Heart right ventricle (tissue), 16 donors: ENCODE measurements around the gene IGF2R. TPM values are rescaled to one million over a fixed set of nuclear protein-coding genes. Genes with fewer than 3 reads are reported as not detected.
"Not testable (repeated sequence)": the region's sequence is repeated elsewhere in the genome, so short reads cannot be mapped to it uniquely, and the experiment has no call there.

ENCODE experiments used
- ATAC-seq, 8 donors: fragments of 200-7000 bp; cut with Tn5 transposase; one replicate each; pipeline ENCODE4 v1.9.1; 2020; ENCODE audit warnings: mild to moderate bottlenecking in 8 of 8, moderate library complexity in 8 of 8, moderate number of reproducible peaks in 1 of 8
- DNase-seq, 2 donors: peaks; one replicate each; pipeline ENCODE4 v3.0.0-alpha.2; 2020
- H3K27ac ChIP-seq, 10 donors: fragments of 200-600 bp; sonication (generic) in 2 of 10; one replicate each; pipeline versions ENCODE4 v1.5.0 to v1.8.0; 2020 to 2022; ENCODE audit warnings: mild to moderate bottlenecking in 3 of 10
- H3K27me3 ChIP-seq, 7 donors: fragments of 200-600 bp; one replicate each; pipeline ENCODE4 v1.8.0; 2021 to 2022; ENCODE audit warnings: mild to moderate bottlenecking in 2 of 7
- H3K36me3 ChIP-seq, 9 donors: fragments of 200-600 bp; sonication (generic) in 1 of 9; one replicate each; pipeline versions ENCODE4 v1.5.0 to v1.8.0; 2020 to 2022; ENCODE audit warnings: mild to moderate bottlenecking in 2 of 9
- H3K4me1 ChIP-seq, 9 donors: fragments of 200-600 bp; sonication (generic) in 1 of 9; one replicate each; pipeline versions ENCODE4 v1.5.0 to v1.8.0; 2020 to 2022; ENCODE audit warnings: mild to moderate bottlenecking in 4 of 9
- H3K4me3 ChIP-seq, 10 donors: fragments of 200-600 bp; sonication (generic) in 2 of 10; one replicate each; pipeline versions ENCODE4 v1.5.0 to v1.8.0; 2020 to 2022; ENCODE audit warnings: mild to moderate bottlenecking in 7 of 10, moderate library complexity in 2 of 10
- H3K9me3 ChIP-seq, 11 donors: fragments of 200-600 bp in 10 of 11; sonication (generic) in 2 of 11; one replicate each; pipeline versions ENCODE4 v1.5.0 to v1.8.0; 2013 to 2022; ENCODE audit warnings: mild to moderate bottlenecking in 2 of 11, control low read depth in 1 of 11, moderate library complexity in 1 of 11
- CTCF ChIP-seq, 9 donors: fragments of 200-600 bp; sonication (generic) in 2 of 9; IDR thresholded peaks; one replicate each; pipeline versions ENCODE4 v1.5.0 to v1.8.0; 2021 to 2022; ENCODE audit warnings: antibody characterized with exemption in 9 of 9, mild to moderate bottlenecking in 5 of 9, moderate library complexity in 1 of 9
- WGBS, 2 donors: extraction: QIAGEN DNeasy Blood & Tissue Kit; methylation state at CpG; one replicate each; pipeline ENCODE4 v1.1.7; 2013; ENCODE audit warnings: inconsistent platforms in 1 of 2; 5-methylcytosine and 5-hydroxymethylcytosine counted together
- intact Hi-C, 10 donors: fragments of 100-400 bp; cut with DNase I; formaldehyde crosslinking; loops; one replicate each; pipeline versions ENCODE4 v1.11.1 to v1.14.2; 2022
- polyA plus RNA-seq, 2 donors: library from polyadenylated mRNA; stranded (reverse); fragments of 200-250 nt; gene quantifications; one replicate each; pipeline ENCODE4 v1.2.3, GENCODE V29; 2013
- total RNA-seq, 10 donors: library from RNA; stranded (reverse); fragmentation: NEBNext Ultra II Directional in 3 of 10; extraction: Animal tissue kit (Norgen Biotek cat#: 25700) in 3 of 10; gene quantifications; one replicate each; pipeline versions ENCODE4 v1.2.1 to v1.2.4, GENCODE V29; 2021 to 2023
- donor health status: Arrhythmogenic right ventricular cardiomyopathy.
- donor health status: ischemic (EF 13 %, LVEDD 7.1; RV severe dilation, severe dysfunction).
- donor health status: healthy with polysubstance abuse.
- donor health status: DM: no; HTN: yes; CAD: no.
- donor health status: DM: no; HTN: no; CAD: no.
- donor health status: ischemic (EF 25% LVEDD 6.9; RV normal size, moderate dysfunction).
- donor health status: ischemic (EF 25% LVEDD 5.7; RV mildly dilated, moderate dysfunction).
- donor health status: healthy.
- donor health status: DM: yes; HTN: yes; CAD: no.
- donor health status: Ischemic cardiomyopathy.
- donor health status: ischemic (EF 35%, LVEDD 5.7; RV mildly dilated, moderate dysfunction).
- donor health status: nonischemic (EF 11% LVEDD 7.7; RV severe dilation, severe dysfunction).
- donor health status: DM: yes; HTN: yes; CAD: no.
- donor health status: PGD.
- donor health status: ischemic (EF 29% LVEDD 5.4; RV normal size, mild dysfunction).
- donor health status: nonischemic (EF 23%, LVEDD 6.1; RV moderate dilation, normal function).

The IGF2R gene
- total and polyA plus RNA-seq, 12 donors = 13.7 to 95.6 (median 70.2) TPM

DNA sequence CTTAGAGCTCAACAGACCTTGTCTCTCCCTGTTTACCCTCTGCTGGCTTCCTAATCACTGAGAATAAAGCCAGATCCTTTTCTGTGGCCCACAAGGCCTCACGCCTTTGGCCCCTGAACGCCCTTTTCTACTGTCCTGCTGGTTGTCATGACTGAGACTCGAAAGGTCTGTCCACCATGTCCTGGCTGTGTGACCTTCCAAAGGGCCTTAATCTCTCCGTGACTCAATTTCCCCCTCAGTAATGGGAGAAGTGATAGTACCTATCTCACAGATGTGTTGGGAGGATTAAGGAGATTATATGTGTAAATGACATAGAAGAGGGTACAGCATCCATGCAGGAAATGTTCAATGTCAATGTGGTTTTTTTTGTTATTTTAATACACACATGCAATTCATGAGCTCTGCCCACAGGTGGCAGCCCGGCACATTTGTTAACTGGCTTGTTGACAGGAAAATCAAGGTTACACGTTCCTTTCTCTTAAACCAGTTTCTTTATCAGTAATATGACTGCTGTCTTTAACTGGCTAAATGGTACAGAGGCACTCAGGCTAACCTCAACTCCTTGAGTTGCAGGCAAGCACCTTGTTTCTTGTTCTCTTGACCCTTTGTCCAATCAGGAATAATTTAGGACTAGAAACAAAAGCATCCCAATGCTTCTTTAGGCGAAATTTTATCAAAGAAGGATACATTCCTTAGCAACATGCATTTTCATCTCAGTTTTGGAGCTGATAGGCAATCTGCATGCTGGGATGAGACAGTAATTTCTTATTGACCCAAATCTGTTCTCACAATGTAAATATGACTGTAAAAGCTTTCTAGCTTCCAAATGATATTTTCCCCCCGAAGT, 169.3 kb downstream of the IGF2R start:
- peak; percentile 37 to 48 for DNase-seq
- 52% methylated on average over 8 of the region's 8 CpGs for WGBS, 2 donors
- intact Hi-C loops = loop anchor here (1.0 to 10.0 kb wide), 6 partner anchors 317 to 397 kb away; no protein-coding TSS in a partner anchor
- H3K4me3 ChIP-seq = no peak overlapping the region
- no peak overlapping the region for H3K27ac ChIP-seq
- TF ChIP-seq CTCF (IDR thresholded peaks at IDR 0.05) = peak; percentile 48 to 80 (median 68)
- H3K36me3 ChIP-seq = no peaks in the 10 kb centered on the region
- H3K9me3 ChIP-seq = no peaks in the 10 kb centered on the region
- peaks cover 0 to 8% (median 4%) of the 10 kb centered on the region in 9 donors for H3K4me1 ChIP-seq
- ATAC-seq = peak in 3 of 8 donors; percentile 20 to 42 (median 39)
- peaks cover 0 to 8% (median 0%) of the 10 kb centered on the region in 7 donors for H3K27me3 ChIP-seq

GRCh38 chr6:160138839-160139419, 170.0 kb downstream of the IGF2R start:
- H3K9me3 ChIP-seq = no peaks in the 10 kb centered on the region
- ATAC-seq = no peak

GRCh38 chr6:160139420-160139851, 170.6 kb downstream of the IGF2R start:
- TF ChIP-seq CTCF (IDR thresholded peaks at IDR 0.05) = no peak
- H3K4me1 ChIP-seq = peaks cover 0 to 8% (median 4%) of the 10 kb centered on the region in 9 donors
- 90% methylated on average over 12 of the region's 12 CpGs for WGBS, 2 donors
- no peak for ATAC-seq
- no peaks in the 10 kb centered on the region for H3K36me3 ChIP-seq
- no peak for DNase-seq
- H3K27me3 ChIP-seq = no peaks in the 10 kb centered on the region
- no peak overlapping the region for H3K27ac ChIP-seq
- no peaks in the 10 kb centered on the region for H3K9me3 ChIP-seq
- H3K4me3 ChIP-seq = no peak overlapping the region
- intact Hi-C loops = loop anchor here in 7 of 10 donors (2.0 to 10.0 kb wide), 5 partner anchors 315 to 395 kb away; no protein-coding TSS in a partner anchor

More at GRCh38 chr6:160138839-160139419, 170.0 kb downstream of the IGF2R start:
- H3K27me3 ChIP-seq = peaks cover 0 to under 1% (median 0%) of the 10 kb centered on the region in 7 donors
- intact Hi-C loops = loop anchor here (1.0 to 10.0 kb wide), 6 partner anchors 316 to 396 kb away; no protein-coding TSS in a partner anchor
- TF ChIP-seq CTCF (IDR thresholded peaks at IDR 0.05) = no peak
- 87 to 89% methylated on average over 13 of the region's 13 CpGs for WGBS, 2 donors
- DNase-seq = no peak
- H3K4me3 ChIP-seq = no peak overlapping the region
- peaks cover 0 to 8% (median 4%) of the 10 kb centered on the region in 9 donors for H3K4me1 ChIP-seq
- H3K27ac ChIP-seq = no peak overlapping the region
- no peaks in the 10 kb centered on the region for H3K36me3 ChIP-seq

- H3K4me1 ChIP-seq, intact Hi-C loops, H3K27me3 ChIP-seq, ATAC-seq, H3K27ac ChIP-seq, DNase-seq, H3K4me3 ChIP-seq, H3K36me3 ChIP-seq, H3K9me3 ChIP-seq: not testable (repeated sequence)
- 78 to 79% methylated on average over 3 of the region's 3 CpGs for WGBS, 2 donors
These were observed 171.6 kb downstream of the IGF2R start for GRCh38 chr6:160140493-160140892.
